OCI-LY1 (cell line): ENCODE data around the gene HGFAC.

Source experiments
- H2AFZ ChIP-seq: fragments of 200-600 bp; sonication (generic), shearing (Covaris generic); 2 replicates; pipeline ENCODE4 v1.6.0; 2014; ENCODE audit warnings: antibody characterized with exemption, mild to moderate bottlenecking, low read length
- H3F3A ChIP-seq: fragments of 200-600 bp; sonication (generic), shearing (Covaris generic); 2 replicates; pipeline ENCODE4 v1.6.0; 2014; ENCODE audit warnings: mild to moderate bottlenecking, antibody characterized with exemption, low read length, moderate library complexity; ENCODE audit not compliant: insufficient read depth
- H3K27ac ChIP-seq: fragments of 200-600 bp; sonication (generic); 2 replicates; pipeline ENCODE4 v1.5.1; 2014; ENCODE audit warnings: low read length, mixed run types, mild to moderate bottlenecking, low read depth; ENCODE audit not compliant: poor library complexity, severe bottlenecking
- H3K27me3 ChIP-seq: fragments of 200-600 bp; sonication (generic); 2 replicates; pipeline ENCODE4 v1.6.0; 2014; ENCODE audit warnings: antibody characterized with exemption, mild to moderate bottlenecking, low read length, moderate library complexity; ENCODE audit not compliant: insufficient read depth
- H3K36me3 ChIP-seq: fragments of 200-600 bp; sonication (generic); 2 replicates; pipeline ENCODE4 v1.6.1; 2014; ENCODE audit warnings: mild to moderate bottlenecking, antibody characterized with exemption, low read length, moderate library complexity, mixed read lengths; ENCODE audit not compliant: insufficient read depth
- H3K4me1 ChIP-seq: fragments of 200-600 bp; sonication (generic); 2 replicates; pipeline ENCODE4 v1.5.1; 2014; ENCODE audit warnings: mild to moderate bottlenecking, low read length, moderate library complexity; ENCODE audit not compliant: insufficient read depth, severe bottlenecking
- H3K4me2 ChIP-seq: fragments of 200-600 bp; sonication (generic), shearing (Covaris generic); 2 replicates; pipeline ENCODE4 v1.6.1; 2014; ENCODE audit warnings: low read length
- H3K4me3 ChIP-seq: fragments of 200-600 bp; sonication (generic); 2 replicates; pipeline ENCODE4 v1.5.1; 2014; ENCODE audit warnings: low read length, low read depth, mild to moderate bottlenecking, mixed read lengths; ENCODE audit not compliant: poor library complexity, severe bottlenecking
- H3K79me2 ChIP-seq: fragments of 200-600 bp; shearing (Covaris generic); 2 replicates; pipeline ENCODE4 v1.6.1; 2016; ENCODE audit warnings: mixed run types, low read length, mixed read lengths; ENCODE audit not compliant: insufficient read depth
- H3K9ac ChIP-seq: fragments of 200-600 bp; sonication (generic), shearing (Covaris generic); 2 replicates; pipeline ENCODE4 v1.6.1; 2014; ENCODE audit warnings: mild to moderate bottlenecking, low read length, mixed read lengths
- H3K9me2 ChIP-seq: fragments of 200-600 bp; sonication (generic), shearing (Covaris generic); 2 replicates; pipeline ENCODE4 v1.6.1; 2014; ENCODE audit warnings: low read depth, mild to moderate bottlenecking, low read length, mixed read lengths
- H3K9me3 ChIP-seq: fragments of 200-600 bp; shearing (Covaris generic); 2 replicates; pipeline ENCODE4 v1.6.1; 2014; ENCODE audit warnings: low read length, mixed read lengths
- H4K20me1 ChIP-seq: fragments of 200-600 bp; sonication (generic), shearing (Covaris generic); 2 replicates; pipeline ENCODE4 v1.6.0; 2016; ENCODE audit warnings: mild to moderate bottlenecking, low read length; ENCODE audit not compliant: insufficient read depth
- CTCF ChIP-seq: fragments of 200-600 bp; sonication (generic), shearing (Covaris generic); IDR thresholded peaks from 2 replicates; pipeline ENCODE4 v1.5.1; 2017; ENCODE audit warnings: mild to moderate bottlenecking, antibody characterized with exemption, low read length, moderate library complexity, mixed read lengths
- EZH2 ChIP-seq: fragments of 200-600 bp; sonication (generic), shearing (Covaris generic); IDR thresholded peaks from 2 replicates; pipeline ENCODE4 v1.8.0; 2017; ENCODE audit warnings: borderline replicate concordance, mixed run types, mild to moderate bottlenecking, antibody characterized with exemption, low read length, moderate library complexity, mixed read lengths

The HGFAC gene

GRCh38 chr4:3420956-3421355 is 20.8 kb upstream of the HGFAC start:
- Histone ChIP-seq H3K4me1 (no peaks in the 10 kb centered on the region), H2AFZ (no peak overlapping the region), H3K36me3 (no peaks in the 10 kb centered on the region), H3K4me2 (no peak overlapping the region), H3K27me3 (no peaks in the 10 kb centered on the region), H3F3A (no peaks in the 10 kb centered on the region), H3K9ac (no peak overlapping the region), H4K20me1 (no peaks in the 10 kb centered on the region), H3K9me3 (no peaks in the 10 kb centered on the region), H3K4me3 (no peak overlapping the region), H3K27ac (no peak overlapping the region), H3K79me2 (no peaks in the 10 kb centered on the region), H3K9me2 (no peaks in the 10 kb centered on the region)
- TF ChIP-seq CTCF: no peak
- no peak for TF ChIP-seq EZH2

- H3K27ac ChIP-seq: no peak overlapping the region
- H3K79me2 ChIP-seq: no peaks in the 10 kb centered on the region
- H3K9me3 ChIP-seq: no peaks in the 10 kb centered on the region
- TF ChIP-seq CTCF: no peak
- no peak for TF ChIP-seq EZH2
- no peak overlapping the region for H3K4me3 ChIP-seq
- H4K20me1 ChIP-seq: no peaks in the 10 kb centered on the region
- no peak overlapping the region for H2AFZ ChIP-seq
- H3K27me3 ChIP-seq: no peaks in the 10 kb centered on the region
- no peaks in the 10 kb centered on the region for H3K9me2 ChIP-seq
- no peak overlapping the region for H3K9ac ChIP-seq
- no peak overlapping the region for H3K4me2 ChIP-seq
- H3K4me1 ChIP-seq: no peaks in the 10 kb centered on the region
- no peaks in the 10 kb centered on the region for H3K36me3 ChIP-seq
- no peaks in the 10 kb centered on the region for H3F3A ChIP-seq
Measured at GRCh38 chr4:3421470-3421869, 20.3 kb upstream of the HGFAC start.

GRCh38 chr4:3422241-3422801 is 19.4 kb upstream of the HGFAC start:
- Histone ChIP-seq H3K9me3 (no peaks in the 10 kb centered on the region), H3K27me3 (no peaks in the 10 kb centered on the region), H3K4me3 (no peak overlapping the region), H3F3A (no peaks in the 10 kb centered on the region), H3K9me2 (no peaks in the 10 kb centered on the region), H4K20me1 (no peaks in the 10 kb centered on the region), H3K36me3 (no peaks in the 10 kb centered on the region), H2AFZ (no peak overlapping the region), H3K4me1 (no peaks in the 10 kb centered on the region), H3K4me2 (no peak overlapping the region), H3K27ac (no peak overlapping the region), H3K79me2 (no peaks in the 10 kb centered on the region), H3K9ac (no peak overlapping the region)
- no peak for TF ChIP-seq EZH2
- TF ChIP-seq CTCF: no peak
